GM21515 (cell line): ENCODE results near the gene ATP9B.
"Not testable (repeated sequence)": the region's sequence is repeated elsewhere in the genome, so short reads cannot be mapped to it uniquely, and the experiment has no call there.

ENCODE experiments used
- ATAC-seq: cut with Tn5 transposase; IDR thresholded peaks from one replicate; pipeline ENCODE4 v1.9.1; 2021; ENCODE audit not compliant: unreplicated experiment

ATP9B gene

GRCh38 chr18:79275992-79276391 lies 206.8 kb downstream of the ATP9B start:
- ATAC-seq: peak; percentile 80

- ATAC-seq: no peak
Measured at GRCh38 chr18:79278896-79279295, 209.7 kb downstream of the ATP9B start.

- ATAC-seq: no peak
Measured at GRCh38 chr18:79283131-79283810, 214.1 kb downstream of the ATP9B start.

GRCh38 chr18:79283929-79284328 lies 214.7 kb downstream of the ATP9B start:
- ATAC-seq: no peak

- ATAC-seq: not testable (repeated sequence)
Measured at GRCh38 chr18:79285191-79285590, 216.0 kb downstream of the ATP9B start.

GRCh38 chr18:79290409-79290808 lies 221.2 kb downstream of the ATP9B start:
- not testable (repeated sequence) for ATAC-seq

- ATAC-seq: no peak
Measured at GRCh38 chr18:79290876-79291275, 221.7 kb downstream of the ATP9B start.

GRCh38 chr18:79294235-79294634 lies 225.0 kb downstream of the ATP9B start:
- ATAC-seq: no peak

GRCh38 chr18:79299272-79299671 lies 230.1 kb downstream of the ATP9B start:
- no peak for ATAC-seq

- ATAC-seq: no peak
Measured at GRCh38 chr18:79299711-79300110, 230.5 kb downstream of the ATP9B start.

GRCh38 chr18:79300413-79300812 lies 231.2 kb downstream of the ATP9B start:
- no peak for ATAC-seq

- no peak for ATAC-seq
Measured at GRCh38 chr18:79302120-79302519, 232.9 kb downstream of the ATP9B start.

- no peak for ATAC-seq
Measured at GRCh38 chr18:79305911-79306310, 236.7 kb downstream of the ATP9B start.

GRCh38 chr18:79309614-79310358 lies 240.6 kb downstream of the ATP9B start:
- ATAC-seq: no peak

GRCh38 chr18:79314838-79315388 lies 245.7 kb downstream of the ATP9B start:
- no peak for ATAC-seq

- ATAC-seq: no peak
Measured at GRCh38 chr18:79315596-79315995, 246.4 kb downstream of the ATP9B start.

- no peak for ATAC-seq
Measured at GRCh38 chr18:79317703-79318102, 248.5 kb downstream of the ATP9B start.

- ATAC-seq: no peak
Measured at GRCh38 chr18:79318142-79318673, 249.0 kb downstream of the ATP9B start.

- ATAC-seq: no peak
Measured at GRCh38 chr18:79320216-79320850, 251.1 kb downstream of the ATP9B start.

GRCh38 chr18:79321625-79322405 lies 252.6 kb downstream of the ATP9B start:
- ATAC-seq: no peak

GRCh38 chr18:79322441-79322840 lies 253.2 kb downstream of the ATP9B start:
- no peak for ATAC-seq
